SKM-1 (cell line): ENCODE measurements around the gene ATP6V0D1.
"Not testable (repeated sequence)": the region's sequence is repeated elsewhere in the genome, so short reads cannot be mapped to it uniquely, and the experiment has no call there.

Experiments
- DNase-seq: peaks from one replicate; lab custom pipeline; 2025; ENCODE audit not compliant: unreplicated experiment; lab: John Stamatoyannopoulos, UW

ATP6V0D1 gene

DNA sequence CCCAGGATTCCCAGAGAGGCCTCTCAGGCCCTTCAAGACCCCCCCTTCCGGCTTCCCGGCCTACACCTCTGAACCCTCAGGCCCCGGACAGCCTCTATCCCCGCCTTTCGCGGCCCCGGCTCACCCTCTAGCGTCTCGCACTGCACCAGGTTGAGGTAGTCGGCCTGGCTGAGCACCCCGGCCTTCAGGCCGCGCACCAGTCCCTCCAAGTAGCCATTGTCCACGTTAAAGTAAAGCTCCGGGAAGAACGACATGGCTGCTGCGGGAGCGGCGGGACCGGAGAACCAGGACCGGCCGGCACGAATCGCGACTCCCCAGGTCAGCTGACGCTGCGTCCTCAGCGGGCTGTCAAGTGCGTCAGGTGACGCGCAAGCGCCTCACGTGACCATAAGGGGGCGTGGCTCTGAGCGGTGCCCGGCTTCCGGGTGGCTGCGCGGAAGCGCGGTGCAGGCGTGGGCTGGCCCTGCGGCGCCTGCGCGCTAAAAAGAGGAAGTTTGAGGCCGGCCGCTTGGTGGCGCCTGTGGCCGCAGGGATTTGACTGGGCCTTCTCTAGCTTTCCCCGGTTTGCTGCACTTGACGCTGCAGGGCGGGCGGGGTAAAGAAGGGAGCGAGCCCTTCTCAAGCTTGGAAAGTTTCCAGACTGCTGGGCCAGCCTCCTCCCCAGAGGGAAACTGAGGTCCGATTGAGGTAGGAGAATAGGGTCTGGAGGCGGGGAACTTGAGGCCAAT, at the start of gene ATP6V0D1:
Gene ATP6V0D1, minus strand, starts transcription at position 325 of the 728 bp plus-strand sequence. Its CDS starts 71 bp downstream, at position 254.
- peak; percentile 94 for DNase-seq

DNA sequence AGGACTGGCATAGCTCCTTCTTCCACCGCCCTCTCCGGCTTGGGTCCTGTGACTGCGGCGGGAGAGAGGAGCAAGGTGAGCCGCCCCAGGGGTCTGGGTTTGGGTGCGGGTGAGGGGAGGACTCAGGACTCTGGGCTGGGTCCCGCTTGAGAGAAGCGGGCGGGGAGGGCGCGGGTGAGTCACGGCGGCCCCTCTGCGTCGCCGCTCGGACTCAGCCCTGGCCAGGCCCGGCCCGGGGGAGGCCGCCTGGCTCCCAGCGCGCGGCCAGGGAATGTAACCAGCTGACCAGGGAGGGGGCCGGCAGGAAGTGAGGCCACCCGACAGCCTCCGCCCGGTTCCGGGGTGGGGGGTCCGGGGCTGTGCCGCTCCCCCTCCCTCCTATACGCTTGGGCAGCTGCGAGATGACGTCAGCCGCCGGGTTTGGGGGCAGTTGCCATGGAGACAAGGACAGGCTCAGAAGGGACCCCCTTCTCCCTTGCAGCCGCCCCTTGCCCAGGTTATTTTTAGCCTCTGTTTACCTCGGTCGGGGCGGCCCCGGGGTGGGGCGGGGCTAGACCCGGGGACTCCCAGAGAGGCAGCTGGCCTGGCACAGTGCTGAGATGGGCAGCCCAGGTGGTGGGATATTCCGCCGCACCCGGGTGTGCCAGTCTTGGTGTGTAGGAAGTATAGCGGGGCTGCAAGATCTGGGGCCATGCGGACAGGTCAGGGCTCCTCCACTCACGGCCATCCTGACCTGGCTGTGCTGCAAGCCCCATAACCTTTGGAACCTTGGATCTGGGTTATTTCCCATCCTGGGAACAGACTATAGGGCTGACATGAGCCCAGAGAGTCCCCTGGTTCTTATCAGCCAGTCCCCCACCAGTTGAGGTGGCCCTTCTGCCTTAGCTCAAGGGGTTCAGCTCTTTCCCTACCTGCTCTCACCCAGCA, 49.3 kb upstream of the ATP6V0D1 start:
- no peak for DNase-seq

DNA sequence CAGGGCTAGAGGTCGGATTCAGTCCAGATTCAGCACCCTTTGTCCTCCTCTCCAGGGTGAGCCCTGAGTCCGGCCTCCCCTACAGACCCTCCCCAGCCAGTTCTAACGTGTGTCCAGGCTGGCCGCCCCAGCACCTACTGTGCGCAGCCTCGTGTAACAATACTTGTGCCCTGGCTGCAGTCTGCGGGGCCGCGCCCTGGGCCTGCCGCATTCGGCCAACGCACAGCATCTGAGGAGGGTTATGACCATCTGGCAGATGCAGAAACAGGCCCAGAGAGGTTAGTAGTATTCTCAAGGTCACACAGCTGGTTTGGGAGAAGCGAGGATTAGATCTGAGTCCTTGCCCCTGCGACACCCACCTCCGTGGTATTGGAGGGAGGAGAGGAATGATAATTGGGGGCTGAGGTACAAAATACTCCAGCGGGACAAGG, 48.6 kb upstream of the ATP6V0D1 start:
- DNase-seq: no peak

DNA sequence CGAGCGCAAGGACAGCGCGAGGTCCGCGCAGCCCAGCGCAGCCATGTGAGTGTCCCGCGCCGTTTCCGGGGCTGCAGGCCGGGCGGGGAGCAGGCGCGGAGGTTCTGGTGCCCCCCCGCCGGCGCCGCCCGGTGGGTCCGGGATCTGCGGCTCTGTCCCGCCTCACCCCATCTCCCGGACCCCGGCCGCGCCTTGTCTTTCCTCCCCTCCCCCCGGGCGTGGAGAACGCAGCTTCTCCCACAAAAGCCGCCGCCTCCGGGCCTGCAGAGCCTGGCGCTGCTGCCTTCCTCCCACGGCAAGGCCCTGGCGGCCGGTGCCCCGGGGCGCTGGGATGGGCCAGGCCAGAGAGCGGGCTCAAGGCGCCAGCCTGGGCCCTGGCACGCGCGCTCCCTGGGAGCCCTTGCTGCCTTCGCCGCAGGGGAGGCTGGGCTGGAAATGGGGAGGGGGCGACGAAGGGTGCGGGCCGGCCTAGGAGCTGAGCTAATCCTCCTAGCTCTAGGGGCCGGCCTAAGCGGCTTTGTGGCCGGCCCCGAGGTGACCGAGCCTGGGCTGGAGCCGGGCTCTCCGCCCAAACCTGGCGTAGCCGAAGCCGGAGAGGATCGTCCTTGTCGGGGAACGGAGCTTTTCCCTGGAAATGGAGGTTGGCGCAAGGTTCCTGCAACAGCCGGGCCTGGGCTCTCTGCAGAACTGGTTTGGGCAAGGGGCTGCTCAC, 48.1 kb upstream of the ATP6V0D1 start:
- no peak for DNase-seq

DNA sequence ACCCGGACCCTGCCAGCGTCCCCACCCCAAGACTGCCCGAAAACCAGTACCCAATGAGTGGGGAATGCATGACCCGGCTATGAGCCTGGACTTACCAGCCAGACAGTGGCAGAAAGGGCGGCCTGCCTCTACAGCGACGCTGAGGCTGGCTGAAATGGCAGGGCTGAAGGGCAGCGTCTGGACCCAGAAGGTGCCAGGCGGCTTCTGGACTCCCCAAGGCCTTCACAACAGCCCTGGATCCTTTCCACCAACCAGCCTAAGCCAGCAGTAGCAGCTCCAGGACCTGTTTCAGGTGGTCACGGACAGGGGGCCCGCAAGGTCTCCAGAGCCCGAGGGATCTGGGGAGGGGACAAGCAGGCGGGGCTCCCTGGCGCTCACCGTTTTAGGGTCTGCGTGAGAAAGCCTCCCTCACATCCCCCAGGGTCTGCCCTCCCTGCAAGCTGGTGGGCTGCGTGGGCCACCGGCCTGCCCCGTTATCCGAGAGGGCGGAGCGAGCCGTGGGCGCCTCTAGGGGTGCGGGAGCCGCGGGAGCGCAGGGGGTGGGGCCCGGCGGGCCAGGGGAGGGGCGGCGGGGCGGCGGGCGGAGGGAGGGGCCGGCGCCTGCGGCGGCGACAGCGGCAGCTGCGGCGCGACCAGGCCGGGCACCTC, 47.4 kb upstream of the ATP6V0D1 start, which contains the start of gene RIPOR1:
Gene RIPOR1, plus strand, starts transcription at position 608 of the 648 bp plus-strand sequence. CDS start 9,618 bp downstream, outside the sequence.
- no peak for DNase-seq

DNA sequence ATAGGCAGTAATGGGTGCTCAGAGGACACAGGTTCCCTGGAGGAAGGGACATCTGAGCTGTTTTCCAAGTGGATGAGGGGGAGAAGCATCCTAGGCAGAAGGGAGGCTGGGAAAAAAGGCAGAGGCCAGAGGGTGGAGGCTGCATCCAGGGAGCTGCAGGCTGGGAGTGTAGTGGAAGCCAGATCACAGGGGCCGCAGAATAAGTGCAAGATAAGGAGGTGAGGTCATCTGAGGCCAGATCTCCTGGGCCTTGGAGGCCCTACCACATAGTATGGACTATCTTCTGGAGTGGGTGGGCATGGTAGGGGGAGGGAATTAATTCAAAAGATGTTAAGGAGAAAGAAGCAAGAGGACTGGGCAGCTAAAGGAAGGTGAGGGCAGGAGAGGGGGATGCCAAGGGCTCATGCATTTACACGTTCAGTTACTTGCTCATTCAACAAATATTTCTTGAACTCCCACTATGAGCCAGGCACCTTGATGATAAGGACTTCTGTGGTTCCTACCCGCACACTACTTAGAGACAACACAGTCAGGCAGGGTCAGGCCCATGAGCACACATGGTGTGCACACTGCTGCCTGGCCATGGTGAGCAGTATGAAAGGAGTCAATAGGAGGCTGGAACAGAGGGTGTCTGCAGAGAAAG, 45.3 kb upstream of the ATP6V0D1 start:
- no peak for DNase-seq

DNA sequence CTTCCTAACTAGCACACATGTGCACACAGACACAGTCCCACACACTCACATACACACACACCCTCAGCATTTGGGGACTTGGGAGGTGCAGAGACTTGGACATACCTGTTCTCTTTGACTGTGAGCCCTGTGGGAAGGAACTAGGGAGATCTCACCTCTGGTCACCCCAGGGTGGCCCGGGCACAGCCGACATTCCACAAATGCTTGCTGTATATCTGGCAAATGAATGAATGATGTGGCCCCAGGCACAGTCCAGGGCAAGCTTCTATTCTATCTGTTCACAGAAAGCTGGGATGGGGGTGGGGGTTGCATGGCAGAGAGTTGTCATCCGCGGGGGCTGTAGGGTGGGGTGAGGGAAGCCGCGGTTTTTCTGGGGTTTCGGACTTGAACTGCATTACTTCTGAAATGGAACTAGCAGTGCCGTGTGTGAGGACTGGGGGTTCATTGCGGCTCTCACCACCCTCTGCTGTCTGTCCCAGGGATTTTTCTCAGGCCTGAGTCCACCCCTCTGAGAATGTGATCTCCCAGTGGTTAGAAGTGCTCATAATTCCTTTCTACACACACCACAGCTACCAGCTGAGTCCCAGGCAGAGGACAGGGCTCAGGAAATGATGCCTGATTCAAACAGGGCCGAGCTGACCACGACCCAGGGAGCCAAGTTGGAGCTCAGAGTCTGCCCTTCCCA, 44.4 kb upstream of the ATP6V0D1 start:
- no peak for DNase-seq

DNA sequence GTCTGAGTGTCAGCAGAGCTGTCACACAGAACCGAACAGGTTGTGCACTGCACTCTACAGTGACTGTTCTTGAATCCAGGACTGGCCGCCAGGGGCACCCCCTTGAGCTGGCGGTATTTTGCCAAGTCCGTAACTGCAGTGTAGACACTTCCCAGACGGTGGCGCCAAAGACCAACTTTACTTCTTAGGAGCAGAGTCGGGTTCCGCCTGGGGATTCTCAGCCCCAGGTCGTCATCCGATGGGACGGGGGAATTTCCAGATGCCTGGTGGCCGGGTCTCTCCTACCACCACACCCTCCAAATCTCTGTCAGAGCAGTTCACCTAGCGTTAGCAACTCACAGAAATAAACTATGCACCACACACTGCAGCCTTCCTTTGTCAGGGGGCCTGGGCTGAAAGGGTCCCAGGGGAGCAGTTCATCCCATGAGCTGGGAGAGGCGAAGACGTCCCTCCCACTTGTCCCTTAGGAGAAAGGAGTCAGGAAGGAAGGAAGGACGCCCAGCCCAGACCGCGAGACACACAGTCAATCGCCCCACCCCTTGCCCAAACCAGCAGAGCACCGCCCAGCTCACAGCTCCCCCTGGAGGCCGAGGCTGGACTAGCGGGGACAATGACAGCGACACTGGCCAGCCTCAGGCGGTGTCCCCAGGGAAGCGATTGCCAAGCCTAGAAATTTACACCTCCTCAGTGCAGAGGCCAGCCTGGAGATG, 40.3 kb upstream of the ATP6V0D1 start:
- DNase-seq: peak; percentile 83

DNA sequence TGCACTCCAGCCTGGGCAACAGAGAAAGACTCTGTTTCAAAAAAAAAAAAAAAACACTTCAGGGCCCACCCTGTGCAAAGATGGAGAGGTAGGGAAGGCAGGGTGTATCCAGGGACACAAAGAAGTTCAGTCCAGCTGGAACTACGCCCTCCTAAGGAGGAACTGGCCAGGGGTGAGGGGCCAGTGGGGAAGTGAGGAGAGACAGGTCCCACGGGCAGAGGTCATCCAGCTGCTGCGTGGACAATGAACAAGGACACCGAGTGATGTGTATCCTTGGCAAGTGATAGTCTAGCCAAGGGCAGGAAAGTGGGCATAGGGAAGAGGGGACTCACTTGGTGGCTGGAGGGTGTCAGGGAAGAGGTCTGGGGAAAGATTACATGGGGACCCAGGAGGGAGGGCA, 38.3 kb upstream of the ATP6V0D1 start:
- no peak for DNase-seq

DNA sequence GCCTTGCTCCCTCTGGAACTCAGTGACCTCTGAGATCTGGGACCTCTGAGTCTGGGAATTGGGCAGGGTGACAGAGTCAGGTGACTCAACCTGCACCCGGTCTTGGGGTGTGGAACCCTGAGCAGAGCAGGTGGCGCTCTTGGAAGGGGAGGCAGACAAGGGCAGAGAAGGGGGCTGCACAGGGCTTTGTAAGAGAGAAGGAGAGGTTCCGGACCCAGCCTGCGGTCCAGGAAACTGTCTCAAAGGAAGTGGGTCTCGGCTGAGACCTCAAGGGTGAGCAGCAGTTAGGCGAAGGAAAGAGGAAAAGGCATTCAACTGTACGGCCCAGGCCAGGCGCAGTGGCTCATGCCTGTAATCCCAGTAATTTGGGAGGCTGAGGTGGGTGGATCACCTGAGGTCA, 37.7 kb upstream of the ATP6V0D1 start:
- DNase-seq: no peak

DNA sequence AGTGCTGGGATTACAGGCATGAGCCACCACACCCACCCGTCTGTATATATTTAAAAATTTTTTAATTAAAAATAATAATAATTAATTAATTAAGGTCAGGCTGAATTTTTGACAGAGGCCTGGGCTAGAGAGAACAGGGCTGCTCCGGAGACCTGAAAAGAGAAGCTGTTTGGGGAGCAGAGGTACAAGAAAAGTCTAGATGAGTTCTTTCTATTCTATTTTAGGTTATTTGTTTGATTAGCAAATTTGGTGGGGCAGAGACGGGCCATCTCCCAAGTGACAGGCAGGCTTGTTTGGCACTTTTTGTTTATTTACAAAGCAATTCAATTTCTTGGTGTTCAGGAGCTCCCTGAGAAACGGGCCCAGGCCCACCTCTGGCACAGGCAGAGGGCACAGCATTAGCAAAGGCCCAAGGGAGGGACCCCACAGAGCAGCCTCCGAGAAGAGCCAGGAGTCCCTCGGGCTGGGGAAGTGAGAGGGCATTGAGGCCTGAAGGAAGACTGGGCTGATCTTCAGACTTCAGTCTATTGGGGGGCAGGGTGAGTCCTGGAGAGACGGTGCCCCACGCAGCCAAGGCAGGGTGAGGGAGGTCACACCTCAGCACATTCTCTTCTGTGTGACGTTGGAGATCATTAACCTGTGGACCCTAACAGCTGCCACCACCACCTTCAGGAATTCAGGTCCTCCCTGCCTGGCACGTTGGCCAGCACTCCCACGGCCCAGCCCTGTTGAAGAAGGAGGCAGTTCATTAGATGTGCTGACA, 36.9 kb upstream of the ATP6V0D1 start:
- no peak for DNase-seq

DNA sequence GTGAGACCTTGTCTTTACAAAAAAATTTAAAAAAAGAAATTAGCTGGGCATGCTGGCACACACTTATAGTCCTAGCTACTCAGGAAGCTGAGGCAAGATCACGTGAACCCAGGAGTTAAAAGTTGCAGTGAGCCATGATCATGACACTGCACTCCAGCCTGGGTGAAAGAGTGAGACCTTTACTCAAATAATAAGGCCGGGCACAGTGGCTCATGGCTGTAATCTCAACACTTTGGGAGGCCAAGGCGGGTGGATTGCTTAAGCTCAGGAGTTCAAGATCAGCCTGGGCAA, 36.1 kb upstream of the ATP6V0D1 start:
- DNase-seq: no peak

DNA sequence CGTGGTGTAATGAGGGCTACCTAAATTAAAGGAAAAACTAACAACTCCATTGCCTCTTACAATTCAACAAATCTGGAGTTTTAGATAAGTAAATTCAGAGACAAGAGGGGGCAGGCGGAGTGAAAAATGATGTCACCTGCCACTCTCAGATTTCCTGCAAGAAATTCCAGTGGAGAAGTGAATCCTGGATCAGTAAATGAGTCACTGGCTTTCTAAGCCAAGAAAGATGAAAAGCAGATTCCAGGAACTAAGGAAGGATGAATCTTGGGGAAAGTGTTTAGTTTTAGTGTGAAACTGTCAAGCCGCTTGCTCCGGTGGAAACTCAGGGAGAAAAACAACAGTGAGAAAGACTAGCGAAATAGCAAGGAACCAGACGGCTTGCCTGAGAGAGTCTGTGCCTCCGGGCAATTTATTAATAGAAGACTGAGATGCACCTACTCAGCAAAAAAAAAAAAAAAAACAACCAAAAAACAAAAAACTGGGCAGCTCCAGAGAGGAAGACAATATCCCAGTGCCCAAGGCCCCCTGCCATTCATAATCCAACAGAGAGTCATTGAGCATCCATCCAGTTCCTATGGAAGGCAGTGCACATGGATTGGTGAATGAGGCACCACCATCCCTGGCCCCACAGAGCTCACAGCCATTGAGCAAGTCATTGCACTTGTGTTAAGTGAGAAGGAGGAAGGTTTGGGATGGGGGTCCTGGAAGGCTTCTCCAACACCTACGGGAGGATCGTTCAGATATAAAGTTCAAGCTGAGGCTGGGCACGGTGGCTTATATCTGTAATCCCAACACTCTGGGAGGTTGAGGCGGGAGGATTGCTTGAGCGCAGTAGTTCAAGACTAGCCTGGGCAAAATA, 35.6 kb upstream of the ATP6V0D1 start:
- DNase-seq: no peak

DNA sequence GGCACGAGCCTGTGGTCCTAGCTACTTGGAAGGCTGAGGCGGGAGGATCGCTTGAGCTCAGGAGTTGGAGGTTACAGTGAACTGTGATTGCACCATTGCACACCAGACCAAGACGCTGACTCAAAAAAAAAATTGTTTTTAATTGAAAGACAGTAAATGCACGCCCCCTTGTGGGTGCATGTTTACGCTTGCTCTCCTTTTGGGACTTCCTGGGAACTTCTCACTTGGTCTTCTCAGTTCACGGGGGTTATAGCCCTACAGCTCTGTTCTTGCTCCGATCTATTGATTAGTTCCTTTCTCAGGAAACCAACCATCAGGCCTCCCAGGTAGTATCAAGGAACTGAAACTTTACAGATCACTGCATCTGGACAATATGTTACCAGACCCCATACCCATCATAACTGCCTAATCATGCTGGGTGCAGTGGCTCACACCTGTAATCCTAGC, 33.4 kb upstream of the ATP6V0D1 start:
- peak; percentile 52 for DNase-seq

DNA sequence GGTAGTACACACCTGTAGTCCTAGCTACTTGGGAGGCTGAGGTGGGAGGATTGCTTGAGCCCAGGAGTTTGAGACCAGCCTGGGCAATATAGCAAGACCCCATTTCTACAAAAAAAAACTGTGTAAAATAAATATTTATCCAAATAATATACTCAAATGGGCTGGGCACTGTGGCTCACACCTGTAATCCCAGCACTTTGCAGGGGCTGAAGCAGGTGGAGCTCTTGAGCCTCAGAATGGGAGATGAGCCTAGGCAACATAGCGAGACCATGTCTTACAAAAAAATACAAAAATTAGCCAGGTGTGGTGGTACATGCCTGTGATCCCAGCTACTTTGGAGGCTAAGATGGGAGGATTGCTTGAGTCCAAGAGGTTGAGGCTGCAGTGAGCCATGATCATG, 32.9 kb upstream of the ATP6V0D1 start:
- not testable (repeated sequence) for DNase-seq

DNA sequence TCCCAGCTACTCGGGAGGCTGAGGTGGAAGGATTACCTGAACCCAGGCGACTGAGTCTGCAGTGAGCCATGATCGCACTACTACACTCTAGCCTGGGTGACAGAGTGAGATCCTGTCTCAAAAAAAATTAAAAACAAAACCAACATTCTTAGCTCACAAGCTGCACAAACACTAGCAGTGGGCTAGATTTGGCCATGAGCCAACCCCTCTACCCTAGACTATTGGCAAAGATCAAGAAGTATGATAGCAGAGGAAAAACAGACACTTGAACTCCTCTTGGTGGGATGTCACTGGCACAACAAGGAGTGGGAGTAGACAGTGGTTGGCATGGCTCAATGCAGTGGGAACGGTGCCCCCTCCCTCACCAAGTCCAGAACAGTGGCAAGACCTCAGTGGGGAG, 28.1 kb upstream of the ATP6V0D1 start:
- no peak for DNase-seq

DNA sequence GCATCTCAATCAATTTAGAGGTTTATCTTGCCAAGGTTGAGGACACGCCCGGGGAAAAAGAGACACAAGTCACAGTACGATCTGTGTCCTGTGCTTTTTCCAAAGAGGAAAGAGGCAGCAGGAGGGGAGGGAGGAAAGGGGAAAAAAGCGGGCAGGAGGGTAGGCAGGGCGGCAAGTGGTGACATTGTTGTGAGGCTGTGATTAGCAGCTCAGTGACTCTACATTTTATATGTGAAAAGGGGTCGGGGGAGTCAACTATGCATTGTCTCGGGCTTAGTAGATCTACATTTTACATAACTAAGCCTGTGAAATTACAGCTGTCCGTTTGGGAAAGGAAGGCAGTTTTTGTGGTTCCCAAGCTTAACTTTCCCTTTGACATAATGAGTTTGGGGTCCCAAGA, 25.5 kb upstream of the ATP6V0D1 start:
- no peak for DNase-seq
